IMR-90 (cell line): ENCODE measurements around the gene KCTD16.

ENCODE experiments used
- CEBPB ChIP-seq: IDR thresholded peaks from 2 replicates; pipeline ENCODE4 v1.6.1; 2012; ENCODE audit warnings: low read depth, low read length, improper control_type of control experiment
- CHD1 ChIP-seq: IDR thresholded peaks from 2 replicates; pipeline ENCODE4 v1.6.1; 2012; ENCODE audit warnings: low read depth, low read length, improper control_type of control experiment
- MXI1 ChIP-seq: IDR thresholded peaks from 2 replicates; pipeline ENCODE4 v1.6.1; 2012; ENCODE audit warnings: low read depth, mild to moderate bottlenecking, low read length, moderate library complexity, borderline replicate concordance
- POLR2A ChIP-seq: IDR thresholded peaks from 2 replicates; pipeline ENCODE4 v1.6.1; 2012; ENCODE audit warnings: mild to moderate bottlenecking, low read depth, low read length
- RAD21 ChIP-seq: IDR thresholded peaks from 2 replicates; pipeline ENCODE4 v1.6.1; 2012; ENCODE audit warnings: low read length, improper control_type of control experiment
- RCOR1 ChIP-seq: IDR thresholded peaks from 2 replicates; pipeline ENCODE4 v1.6.1; 2012; ENCODE audit warnings: mild to moderate bottlenecking, low read length, improper control_type of control experiment; ENCODE audit not compliant: insufficient replicate concordance
- RFX5 ChIP-seq: IDR thresholded peaks from 2 replicates; pipeline ENCODE4 v1.8.0; 2012; ENCODE audit warnings: low read depth, mild to moderate bottlenecking, low read length, moderate library complexity
- SMC3 ChIP-seq: fragments of 150-350 bp; IDR thresholded peaks from 2 replicates; pipeline ENCODE4 v1.6.1; 2016; ENCODE audit warnings: low read depth, mild to moderate bottlenecking, antibody characterized with exemption, low read length, moderate library complexity
- USF2 ChIP-seq: fragments of 150-350 bp; IDR thresholded peaks from 2 replicates; pipeline ENCODE4 v1.6.1; 2017; ENCODE audit warnings: mild to moderate bottlenecking, antibody characterized with exemption, low read length, low read depth
- TF ChIP-seq, protein P1 (sequence below): conservative IDR thresholded peaks from 2 replicates; pipeline ENCODE4 v1.5.1; 2012; ENCODE audit warnings: mild to moderate bottlenecking, low read depth, low read length, improper control_type of control experiment

DNA sequence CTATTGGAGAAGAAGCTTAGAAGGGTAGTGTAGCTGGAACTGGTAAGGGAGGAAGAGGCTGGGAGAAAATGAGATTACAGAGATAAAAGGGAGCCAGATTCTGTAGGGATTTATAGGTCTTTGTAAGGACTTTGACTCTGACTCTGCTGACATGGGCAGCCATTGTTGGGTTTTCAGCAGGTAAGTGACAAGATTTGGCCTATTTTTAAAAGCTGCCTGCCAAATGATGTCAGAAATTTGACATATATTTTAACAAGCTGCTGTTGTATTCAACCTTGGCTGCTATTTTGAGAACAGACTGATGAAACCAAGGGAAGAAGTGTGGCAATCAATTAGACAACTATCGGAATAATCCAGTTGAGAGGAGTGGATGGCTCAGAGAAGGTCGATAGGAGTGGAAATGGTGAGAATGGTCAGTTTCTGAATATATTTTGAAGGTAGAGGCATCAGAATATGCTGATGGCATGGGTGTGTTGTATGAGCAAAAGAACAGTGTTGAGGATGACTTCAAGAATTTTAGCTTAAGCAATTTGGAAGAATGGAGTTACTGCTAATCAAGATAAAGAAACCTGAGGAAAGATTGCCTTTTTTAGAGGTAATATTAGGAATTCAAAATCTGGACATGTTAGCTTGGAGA is 56.8 kb downstream of the KCTD16 start:
- TF ChIP-seq USF2 = no peak
- TF ChIP-seq, protein P1, sequence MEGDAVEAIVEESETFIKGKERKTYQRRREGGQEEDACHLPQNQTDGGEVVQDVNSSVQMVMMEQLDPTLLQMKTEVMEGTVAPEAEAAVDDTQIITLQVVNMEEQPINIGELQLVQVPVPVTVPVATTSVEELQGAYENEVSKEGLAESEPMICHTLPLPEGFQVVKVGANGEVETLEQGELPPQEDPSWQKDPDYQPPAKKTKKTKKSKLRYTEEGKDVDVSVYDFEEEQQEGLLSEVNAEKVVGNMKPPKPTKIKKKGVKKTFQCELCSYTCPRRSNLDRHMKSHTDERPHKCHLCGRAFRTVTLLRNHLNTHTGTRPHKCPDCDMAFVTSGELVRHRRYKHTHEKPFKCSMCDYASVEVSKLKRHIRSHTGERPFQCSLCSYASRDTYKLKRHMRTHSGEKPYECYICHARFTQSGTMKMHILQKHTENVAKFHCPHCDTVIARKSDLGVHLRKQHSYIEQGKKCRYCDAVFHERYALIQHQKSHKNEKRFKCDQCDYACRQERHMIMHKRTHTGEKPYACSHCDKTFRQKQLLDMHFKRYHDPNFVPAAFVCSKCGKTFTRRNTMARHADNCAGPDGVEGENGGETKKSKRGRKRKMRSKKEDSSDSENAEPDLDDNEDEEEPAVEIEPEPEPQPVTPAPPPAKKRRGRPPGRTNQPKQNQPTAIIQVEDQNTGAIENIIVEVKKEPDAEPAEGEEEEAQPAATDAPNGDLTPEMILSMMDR = no peak
- TF ChIP-seq POLR2A = no peak
- no peak for TF ChIP-seq RFX5
- no peak for TF ChIP-seq CHD1
- no peak for TF ChIP-seq RCOR1
- TF ChIP-seq RAD21 = no peak
- no peak for TF ChIP-seq SMC3
- TF ChIP-seq MXI1 = no peak
- TF ChIP-seq CEBPB = no peak
